ENCODE results near the gene CD22. TPM values are rescaled to one million over a fixed set of nuclear protein-coding genes. Genes with fewer than 3 reads are reported as not detected.

CD22 gene
- polyA plus RNA-seq, 1 experiment, result not detected

GRCh38 chr19:35322014-35322413 lies 7.0 kb upstream of the CD22 start:
- POLR2A ChIA-PET, result no interaction called here
- no peak for DNase-seq (ENCODE audit: low read depth, low spot score)
- H3K9me3 ChIP-seq (ENCODE audit: control insufficient read depth, insufficient read depth, low read length), result peaks cover 4% of the 10 kb centered on the region; the same call in 1 of the 2 replicates
- CTCF ChIA-PET, result no interaction called here
- H3K27me3 ChIP-seq (ENCODE audit: control insufficient read depth, insufficient read depth, low read length), result peaks cover 5% of the 10 kb centered on the region
- no peak overlapping the region for H3K27ac ChIP-seq (ENCODE audit: low read depth, low read length)
- no peak overlapping the region for H3K4me3 ChIP-seq (ENCODE audit: low read depth, low read length)
- TF ChIP-seq CTCF (IDR thresholded peaks at IDR 0.05; ENCODE audit: low read depth, low read length), result no peak

GRCh38 chr19:35327642-35328041 lies 1.3 kb upstream of the CD22 start:
- Histone ChIP-seq H3K4me3 (ENCODE audit: low read depth, low read length) (no peak overlapping the region), H3K9me3 (ENCODE audit: control insufficient read depth, insufficient read depth, low read length) (no peaks in the 10 kb centered on the region), H3K27me3 (ENCODE audit: control insufficient read depth, insufficient read depth, low read length) (peaks cover 8% of the 10 kb centered on the region), H3K27ac (ENCODE audit: low read depth, low read length) (no peak overlapping the region)
- CTCF ChIA-PET, result interaction anchor here (0.6 kb wide), 1 partner anchor 277 kb away, joined by 3 read pairs; no protein-coding TSS in a partner anchor
- POLR2A ChIA-PET, result no interaction called here
- no peak for DNase-seq (ENCODE audit: low read depth, low spot score)
- 0 out of 2 replicates have a peak, but pooled peaks have one; percentile 21 for TF ChIP-seq CTCF (IDR thresholded peaks at IDR 0.05; ENCODE audit: low read depth, low read length)

- ChIA-PET POLR2A (no interaction called here), CTCF (no interaction called here)
- H3K4me3 ChIP-seq (ENCODE audit: low read depth, low read length), result no peak overlapping the region
- no peak for TF ChIP-seq CTCF (IDR thresholded peaks at IDR 0.05; ENCODE audit: low read depth, low read length)
- peaks cover 8% of the 10 kb centered on the region for H3K27me3 ChIP-seq (ENCODE audit: control insufficient read depth, insufficient read depth, low read length)
- no peak overlapping the region for H3K27ac ChIP-seq (ENCODE audit: low read depth, low read length)
- no peaks in the 10 kb centered on the region for H3K9me3 ChIP-seq (ENCODE audit: control insufficient read depth, insufficient read depth, low read length)
- DNase-seq (ENCODE audit: low read depth, low spot score), result no peak
Measured at GRCh38 chr19:35329323-35329722, 336 bp downstream of the CD22 start.

GRCh38 chr19:35330475-35330874 lies 1.5 kb downstream of the CD22 start:
- H3K4me3 ChIP-seq (ENCODE audit: low read depth, low read length), result no peak overlapping the region
- H3K27ac ChIP-seq (ENCODE audit: low read depth, low read length), result no peak overlapping the region
- no peak for TF ChIP-seq CTCF (IDR thresholded peaks at IDR 0.05; ENCODE audit: low read depth, low read length)
- no peaks in the 10 kb centered on the region for H3K9me3 ChIP-seq (ENCODE audit: control insufficient read depth, insufficient read depth, low read length)
- DNase-seq (ENCODE audit: low read depth, low spot score), result no peak
- peaks cover 8% of the 10 kb centered on the region for H3K27me3 ChIP-seq (ENCODE audit: control insufficient read depth, insufficient read depth, low read length)
- ChIA-PET POLR2A (no interaction called here), CTCF (no interaction called here)

GRCh38 chr19:35331551-35332214 lies 2.7 kb downstream of the CD22 start:
- DNase-seq (ENCODE audit: low read depth, low spot score), result no peak
- no peak overlapping the region for H3K27ac ChIP-seq (ENCODE audit: low read depth, low read length)

More at GRCh38 chr19:35331551-35332214, 2.7 kb downstream of the CD22 start:
- CTCF ChIA-PET, result no interaction called here
- Histone ChIP-seq H3K9me3 (ENCODE audit: control insufficient read depth, insufficient read depth, low read length) (no peaks in the 10 kb centered on the region), H3K4me3 (ENCODE audit: low read depth, low read length) (no peak overlapping the region), H3K27me3 (ENCODE audit: control insufficient read depth, insufficient read depth, low read length) (peaks cover 5% of the 10 kb centered on the region)
- POLR2A ChIA-PET, result no interaction called here
- TF ChIP-seq CTCF (IDR thresholded peaks at IDR 0.05; ENCODE audit: low read depth, low read length), result no peak

Measured in AG04450 (cell line).